ENCODE data around the gene CYP27B1. TPM values are rescaled to one million over a fixed set of nuclear protein-coding genes. Genes with fewer than 3 reads are reported as not detected.
A peak's percentile ranks its signal among the peaks of the same experiment; 100 is the strongest.

CYP27B1 gene
- total RNA-seq, 4 donors from 2014 or later = 0.28 to 1.2 TPM; not detected in 2

- Histone ChIP-seq H3K27me3 (peaks cover 18 to 29% of the 10 kb centered on the region in 2 donors), H3K4me3 (peak overlapping the region in 1 of 2 donors; percentile 30), H3K36me3 (no peaks in the 10 kb centered on the region), H3K27ac (no peak overlapping the region), H3K9me3 (no peaks in the 10 kb centered on the region), H3K4me1 (peaks cover 0 to 29% of the 10 kb centered on the region in 2 donors)
- no peak for DNase-seq
- intact Hi-C loops (cut with DNase I; ENCODE audit: low total_unique reads) = no loop called here
- TF ChIP-seq CTCF (IDR thresholded peaks at IDR 0.05) (peak in 2 of 4 experiments; percentile 3 to 33), POLR2A (IDR thresholded peaks at IDR 0.05) (no peak)
Observed at GRCh38 chr12:57737467-57738460, 29.1 kb downstream of the CYP27B1 start.

GRCh38 chr12:57736741-57737466, 30.0 kb downstream of the CYP27B1 start:
- peaks cover 0 to 29% of the 10 kb centered on the region in 2 donors for H3K4me1 ChIP-seq
- TF ChIP-seq POLR2A (IDR thresholded peaks at IDR 0.05) (no peak), CTCF (IDR thresholded peaks at IDR 0.05) (no peak)
- peaks cover 18 to 29% of the 10 kb centered on the region in 2 donors for H3K27me3 ChIP-seq
- no peak overlapping the region for H3K27ac ChIP-seq
- H3K9me3 ChIP-seq = no peaks in the 10 kb centered on the region
- no peak for DNase-seq
- no peaks in the 10 kb centered on the region for H3K36me3 ChIP-seq
- no peak overlapping the region for H3K4me3 ChIP-seq
- intact Hi-C loops (cut with DNase I; ENCODE audit: low total_unique reads) = no loop called here

- TF ChIP-seq CTCF (IDR thresholded peaks at IDR 0.05) (peak in 1 of 4 experiments; percentile 26), POLR2A (IDR thresholded peaks at IDR 0.05) (no peak)
- Histone ChIP-seq H3K4me3 (no peak overlapping the region), H3K27me3 (peaks cover 18 to 29% of the 10 kb centered on the region in 2 donors), H3K36me3 (no peaks in the 10 kb centered on the region), H3K27ac (no peak overlapping the region), H3K4me1 (peaks cover 0 to 29% of the 10 kb centered on the region in 2 donors), H3K9me3 (no peaks in the 10 kb centered on the region)
- DNase-seq = peak in 1 of 2 donors; percentile 43
- intact Hi-C loops (cut with DNase I; ENCODE audit: low total_unique reads) = no loop called here
Observed at GRCh38 chr12:57735952-57736740, 30.7 kb downstream of the CYP27B1 start.

GRCh38 chr12:57735198-57735855, 31.6 kb downstream of the CYP27B1 start:
- Histone ChIP-seq H3K36me3 (no peaks in the 10 kb centered on the region), H3K27ac (no peak overlapping the region), H3K27me3 (peaks cover 18 to 29% of the 10 kb centered on the region in 2 donors), H3K4me3 (no peak overlapping the region), H3K4me1 (peaks cover 0 to 29% of the 10 kb centered on the region in 2 donors), H3K9me3 (no peaks in the 10 kb centered on the region)
- no peak for DNase-seq
- intact Hi-C loops (cut with DNase I; ENCODE audit: low total_unique reads) = no loop called here
- no peak for TF ChIP-seq CTCF (IDR thresholded peaks at IDR 0.05)

Measured in uterus (tissue), 4 donors.